Mesendoderm (in vitro differentiated cells): Measurements from ENCODE around the gene DDX59.

ENCODE experiments used
- DNase-seq: peaks from one replicate; pipeline ENCODE4 v3.0.0; 2013
- H2AK5ac ChIP-seq: 2 replicates; pipeline ENCODE4 v1.6.1; 2013; ENCODE audit warnings: low read length, inconsistent platforms
- H2BK120ac ChIP-seq: 2 replicates; pipeline ENCODE4 v1.6.1; 2013; ENCODE audit warnings: low read depth, mild to moderate bottlenecking, low read length, moderate library complexity, mixed read lengths
- H2BK15ac ChIP-seq: replicated peaks from 2 replicates; pipeline ENCODE4 v1.6.1; 2013; ENCODE audit warnings: low read depth, mild to moderate bottlenecking, moderate library complexity
- H2BK5ac ChIP-seq: 2 replicates; pipeline ENCODE4 v1.6.1; 2013; ENCODE audit warnings: low read length, inconsistent platforms
- H3K18ac ChIP-seq: 2 replicates; pipeline ENCODE4 v1.6.1; 2013; ENCODE audit warnings: mild to moderate bottlenecking, low read length, mixed read lengths
- H3K23ac ChIP-seq: one replicate; pipeline ENCODE4 v1.6.1; 2013; ENCODE audit warnings: low read length
- H3K27ac ChIP-seq: 2 replicates; pipeline ENCODE4 v1.5.1; 2013; ENCODE audit warnings: low read depth, mild to moderate bottlenecking, inconsistent platforms, low read length, moderate library complexity
- H3K27me3 ChIP-seq: 2 replicates; pipeline ENCODE4 v1.6.1; 2013; ENCODE audit warnings: low read length, control low read depth, mild to moderate bottlenecking, inconsistent platforms; ENCODE audit not compliant: insufficient read depth, poor library complexity
- H3K36me3 ChIP-seq: 2 replicates; pipeline ENCODE4 v1.6.1; 2013; ENCODE audit warnings: low read length, inconsistent platforms; ENCODE audit not compliant: control insufficient read depth, insufficient read depth
- H3K4ac ChIP-seq: one replicate; pipeline ENCODE4 v1.6.1; 2013; ENCODE audit warnings: low read depth, mild to moderate bottlenecking, low read length, moderate library complexity
- H3K4me1 ChIP-seq: 2 replicates; pipeline ENCODE4 v1.6.1; 2013; ENCODE audit warnings: low read depth, low read length, inconsistent platforms; ENCODE audit not compliant: control insufficient read depth
- H3K4me2 ChIP-seq: 2 replicates; pipeline ENCODE4 v1.6.1; 2013; ENCODE audit warnings: low read length
- H3K4me3 ChIP-seq: 2 replicates; pipeline ENCODE4 v1.5.1; 2013; ENCODE audit warnings: mild to moderate bottlenecking, low read length
- H3K56ac ChIP-seq: one replicate; pipeline ENCODE4 v1.6.1; 2013; ENCODE audit warnings: low read length
- H3K79me1 ChIP-seq: 2 replicates; pipeline ENCODE4 v1.6.1; 2013; ENCODE audit warnings: low read length, inconsistent platforms
- H3K79me2 ChIP-seq: 2 replicates; pipeline ENCODE4 v1.6.1; 2013; ENCODE audit warnings: mild to moderate bottlenecking, low read length; ENCODE audit not compliant: control insufficient read depth, insufficient read depth
- H3K9ac ChIP-seq: 2 replicates; pipeline ENCODE4 v1.6.1; 2013; ENCODE audit warnings: low read length, inconsistent platforms
- H4K5ac ChIP-seq: one replicate; pipeline ENCODE4 v1.6.1; 2013; ENCODE audit warnings: low read length
- H4K8ac ChIP-seq: one replicate; pipeline ENCODE4 v1.6.1; 2013; ENCODE audit warnings: low read depth, mild to moderate bottlenecking, control low read depth, low read length, moderate library complexity
- WGBS: extraction: QIAGEN DNeasy Blood & Tissue Kit; methylation state at CpG from one replicate; pipeline ENCODE4 v1.1.7; 2013; ENCODE audit warnings: low lambda C conversion rate, missing lambda C conversion rate; ENCODE audit not compliant: insufficient coverage; ENCODE audit errors: extremely low coverage; 5-methylcytosine and 5-hydroxymethylcytosine counted together

DDX59 gene

GRCh38 chr1:200627575-200628222 is 42.0 kb downstream of the DDX59 start:
- no peak overlapping the region for H4K8ac ChIP-seq
- H3K4me3 ChIP-seq = no peak overlapping the region
- no peak overlapping the region for H2BK120ac ChIP-seq
- H4K5ac ChIP-seq = no peak overlapping the region
- H3K56ac ChIP-seq = no peak overlapping the region
- no CpG with 5 or more reads among the region's 1 CpG for WGBS
- no peaks in the 10 kb centered on the region for H3K79me1 ChIP-seq
- H2BK5ac ChIP-seq = no peak overlapping the region
- DNase-seq = no peak
- H3K4ac ChIP-seq = no peak overlapping the region
- H3K27ac ChIP-seq = no peak overlapping the region
- no peaks in the 10 kb centered on the region for H3K27me3 ChIP-seq
- H2BK15ac ChIP-seq = no peak overlapping the region
- no peaks in the 10 kb centered on the region for H3K79me2 ChIP-seq
- no peak overlapping the region for H2AK5ac ChIP-seq
- H3K4me2 ChIP-seq = no peak overlapping the region
- H3K9ac ChIP-seq = no peak overlapping the region
- no peak overlapping the region for H3K18ac ChIP-seq
- no peak overlapping the region for H3K23ac ChIP-seq
- no peaks in the 10 kb centered on the region for H3K4me1 ChIP-seq
- H3K36me3 ChIP-seq = no peaks in the 10 kb centered on the region

- no peak overlapping the region for H2BK5ac ChIP-seq
- H2BK15ac ChIP-seq = no peak overlapping the region
- H3K4me3 ChIP-seq = no peak overlapping the region
- no peak overlapping the region for H3K18ac ChIP-seq
- H3K79me2 ChIP-seq = no peaks in the 10 kb centered on the region
- no peaks in the 10 kb centered on the region for H3K27me3 ChIP-seq
- no peak overlapping the region for H2BK120ac ChIP-seq
- H4K5ac ChIP-seq = no peak overlapping the region
- H4K8ac ChIP-seq = no peak overlapping the region
- H3K23ac ChIP-seq = no peak overlapping the region
- H3K27ac ChIP-seq = no peak overlapping the region
- no peak overlapping the region for H3K4me2 ChIP-seq
- H3K56ac ChIP-seq = no peak overlapping the region
- no peak overlapping the region for H3K4ac ChIP-seq
- no peaks in the 10 kb centered on the region for H3K4me1 ChIP-seq
- no peak overlapping the region for H3K9ac ChIP-seq
- H2AK5ac ChIP-seq = no peak overlapping the region
- WGBS = no CpG with 5 or more reads among the region's 5 CpGs
- no peaks in the 10 kb centered on the region for H3K36me3 ChIP-seq
- no peak for DNase-seq
- no peaks in the 10 kb centered on the region for H3K79me1 ChIP-seq
Observed at GRCh38 chr1:200626853-200627534, 42.7 kb downstream of the DDX59 start.

- no peak overlapping the region for H4K5ac ChIP-seq
- H3K9ac ChIP-seq = no peak overlapping the region
- no peak overlapping the region for H4K8ac ChIP-seq
- no peak overlapping the region for H2BK120ac ChIP-seq
- H3K27me3 ChIP-seq = no peaks in the 10 kb centered on the region
- no peak overlapping the region for H3K4ac ChIP-seq
- peak; percentile 22 for DNase-seq
- no peak overlapping the region for H3K4me3 ChIP-seq
- H2BK5ac ChIP-seq = no peak overlapping the region
- no peak overlapping the region for H2AK5ac ChIP-seq
- H3K4me2 ChIP-seq = no peak overlapping the region
- H3K79me1 ChIP-seq = no peaks in the 10 kb centered on the region
- no peaks in the 10 kb centered on the region for H3K36me3 ChIP-seq
- H3K23ac ChIP-seq = no peak overlapping the region
- no peak overlapping the region for H2BK15ac ChIP-seq
- no peak overlapping the region for H3K18ac ChIP-seq
- no peaks in the 10 kb centered on the region for H3K4me1 ChIP-seq
- H3K27ac ChIP-seq = no peak overlapping the region
- peaks cover under 1% of the 10 kb centered on the region for H3K79me2 ChIP-seq
- H3K56ac ChIP-seq = no peak overlapping the region
- no CpG with 5 or more reads among the region's 1 CpG for WGBS
Observed at GRCh38 chr1:200625381-200625824, 44.3 kb downstream of the DDX59 start.

- H3K27me3 ChIP-seq = no peaks in the 10 kb centered on the region
- H3K18ac ChIP-seq = no peak overlapping the region
- H2BK5ac ChIP-seq = no peak overlapping the region
- no peak overlapping the region for H3K23ac ChIP-seq
- no peak overlapping the region for H2BK120ac ChIP-seq
- no peak overlapping the region for H4K8ac ChIP-seq
- DNase-seq = peak; percentile 50
- no peaks in the 10 kb centered on the region for H3K36me3 ChIP-seq
- H3K79me1 ChIP-seq = no peaks in the 10 kb centered on the region
- no peaks in the 10 kb centered on the region for H3K4me1 ChIP-seq
- H3K4ac ChIP-seq = no peak overlapping the region
- no peak overlapping the region for H3K27ac ChIP-seq
- H3K4me2 ChIP-seq = no peak overlapping the region
- no peak overlapping the region for H3K9ac ChIP-seq
- H3K79me2 ChIP-seq = peaks cover 2% of the 10 kb centered on the region
- no peak overlapping the region for H3K4me3 ChIP-seq
- no peak overlapping the region for H2AK5ac ChIP-seq
- H2BK15ac ChIP-seq = no peak overlapping the region
- no peak overlapping the region for H4K5ac ChIP-seq
- WGBS = no CpG with 5 or more reads among the region's 2 CpGs
- no peak overlapping the region for H3K56ac ChIP-seq
Observed at GRCh38 chr1:200624679-200625335, 44.9 kb downstream of the DDX59 start.

- Histone ChIP-seq H3K9ac (peak within 1 kb of the TSS; percentile 96), H3K23ac (no peak within 1 kb of the TSS), H2BK5ac (peak within 1 kb of the TSS; percentile 85), H3K27ac (peak within 1 kb of the TSS; percentile 58), H3K36me3 (no peaks in the 10 kb centered on the region), H4K8ac (peak within 1 kb of the TSS; percentile 30), H3K4me2 (peak within 1 kb of the TSS; percentile 28), H3K56ac (peak within 1 kb of the TSS; percentile 99), H3K4me3 (peak within 1 kb of the TSS; percentile 97), H3K79me2 (peaks cover 8% of the 10 kb centered on the region), H3K27me3 (no peaks in the 10 kb centered on the region), H3K4me1 (no peaks in the 10 kb centered on the region), H2AK5ac (no peak within 1 kb of the TSS), H2BK15ac (no peak within 1 kb of the TSS), H4K5ac (no peak within 1 kb of the TSS), H3K4ac (peak within 1 kb of the TSS; percentile 17), H3K18ac (peak within 1 kb of the TSS; percentile 53), H2BK120ac (peak within 1 kb of the TSS; percentile 9), H3K79me1 (peaks cover 3% of the 10 kb centered on the region)
- DNase-seq = peak; percentile 97
- no CpG with 5 or more reads among the region's 59 CpGs for WGBS
Observed at GRCh38 chr1:200620273-200621131, 49.2 kb downstream of the DDX59 start, which contains the start of gene KIF14. TSS of gene KIF14 (minus strand) at chr1:200620751. CDS start at chr1:200618723, 2,028 bp downstream.
